Aorta (tissue), 5 donors: ENCODE results near the gene LDB1. TPM values are rescaled to one million over a fixed set of nuclear protein-coding genes. Genes with fewer than 3 reads are reported as not detected.

ENCODE experiments used
- ATAC-seq: fragments of 200-7000 bp; cut with Tn5 transposase; one replicate; pipeline ENCODE4 v1.9.1; 2022; ENCODE audit warnings: moderate library complexity; ENCODE audit not compliant: low FRiP score
- DNase-seq, 2 donors: peaks; one replicate each; pipeline ENCODE4 v3.0.0-alpha.2; 2020
- H3K27ac ChIP-seq, 2 donors: one replicate each; pipeline ENCODE4 v1.5.1; 2013; ENCODE audit warnings: low read length in 2 of 2, mild to moderate bottlenecking in 2 of 2, moderate library complexity in 2 of 2, control low read depth in 1 of 2, inconsistent platforms in 1 of 2, low read depth in 1 of 2
- H3K27me3 ChIP-seq, 2 donors: one replicate each; pipeline ENCODE4 v1.6.1; 2013; ENCODE audit warnings: control low read depth in 1 of 2, low read length in 1 of 2, mild to moderate bottlenecking in 1 of 2, moderate library complexity in 1 of 2; ENCODE audit not compliant: insufficient read depth in 2 of 2, control insufficient read depth in 1 of 2
- H3K36me3 ChIP-seq, 2 donors: one replicate each; pipeline ENCODE4 v1.6.1; 2013; ENCODE audit warnings: control low read depth in 1 of 2, low read length in 1 of 2, mild to moderate bottlenecking in 1 of 2; ENCODE audit not compliant: insufficient read depth in 2 of 2, control insufficient read depth in 1 of 2
- H3K4me1 ChIP-seq, 2 donors: one replicate each; pipeline ENCODE4 v1.6.1; 2013; ENCODE audit warnings: low read length in 2 of 2, control low read depth in 1 of 2, mild to moderate bottlenecking in 1 of 2, moderate library complexity in 1 of 2; ENCODE audit not compliant: insufficient read depth in 2 of 2, control insufficient read depth in 1 of 2
- H3K4me3 ChIP-seq, 2 donors: one replicate each; pipeline ENCODE4 v1.5.1; 2013; ENCODE audit warnings: low read length in 2 of 2, control low read depth in 1 of 2, mild to moderate bottlenecking in 1 of 2
- H3K9me3 ChIP-seq: one replicate; pipeline ENCODE4 v1.6.1; 2013; ENCODE audit warnings: mild to moderate bottlenecking, low read length; ENCODE audit not compliant: control insufficient read depth
- WGBS, 2 donors: extraction: QIAGEN DNeasy Blood & Tissue Kit; methylation state at CpG; one replicate each; pipeline ENCODE4 v1.1.7; 2013; 5-methylcytosine and 5-hydroxymethylcytosine counted together
- intact Hi-C, 2 donors: fragments of 100-400 bp; cut with DNase I; formaldehyde crosslinking; loops; one replicate each; pipeline versions ENCODE4 v1.14.2 to v1.15.0; 2022
- polyA plus RNA-seq, 2 donors: library from polyadenylated mRNA; stranded (reverse); fragments of 200-250 nt; gene quantifications; one replicate each; pipeline ENCODE4 v1.2.3, GENCODE V29; 2013
- total RNA-seq, 2 donors: library from RNA; stranded (reverse); fragmentation: NEBNext Ultra II Directional; extraction: Animal tissue kit (Norgen Biotek cat#: 25700); gene quantifications; one replicate each; pipeline ENCODE4 v1.2.1, GENCODE V29; 2021
- donor health status: healthy with polysubstance abuse.
- donor health status: Bipolar disorder and iron deficiency.
- donor health status: DM: no; HTN: no; CAD: no.
- donor health status: DM: no; HTN: no; CAD: no.
- donor health status: DM: yes; HTN: yes; CAD: no.

The LDB1 gene
- total and polyA plus RNA-seq, 4 donors = 16.2 to 67.3 (median 42.9) TPM

- no peaks in the 10 kb centered on the region for H3K9me3 ChIP-seq
- H3K36me3 ChIP-seq = peaks cover 4 to 20% of the 10 kb centered on the region in 2 donors
- peak in 1 of 2 donors; percentile 61 for DNase-seq
- ATAC-seq = no peak
- no peaks in the 10 kb centered on the region for H3K27me3 ChIP-seq
- H3K4me1 ChIP-seq = no peaks in the 10 kb centered on the region
- no peak overlapping the region for H3K27ac ChIP-seq
- H3K4me3 ChIP-seq = no peak overlapping the region
- intact Hi-C loops = no loop called here
- WGBS, 2 donors = 86 to 90% methylated on average over 5 of the region's 5 CpGs
Measured at GRCh38 chr10:102140913-102141540, 20.9 kb upstream of the LDB1 start.

- peaks cover 4 to 20% of the 10 kb centered on the region in 2 donors for H3K36me3 ChIP-seq
- intact Hi-C loops = no loop called here
- no peaks in the 10 kb centered on the region for H3K27me3 ChIP-seq
- H3K4me1 ChIP-seq = no peaks in the 10 kb centered on the region
- H3K4me3 ChIP-seq = no peak overlapping the region
- DNase-seq (peak; percentile 12 to 47), ATAC-seq (no peak)
- WGBS, 2 donors = 86 to 87% methylated on average over 4 of the region's 4 CpGs
- no peaks in the 10 kb centered on the region for H3K9me3 ChIP-seq
- H3K27ac ChIP-seq = no peak overlapping the region
Measured at GRCh38 chr10:102140218-102140617, 20.1 kb upstream of the LDB1 start.

- intact Hi-C loops = no loop called here
- Histone ChIP-seq H3K27ac (no peak overlapping the region), H3K36me3 (peaks cover 4 to 20% of the 10 kb centered on the region in 2 donors), H3K9me3 (no peaks in the 10 kb centered on the region), H3K4me3 (no peak overlapping the region), H3K27me3 (no peaks in the 10 kb centered on the region), H3K4me1 (no peaks in the 10 kb centered on the region)
- ATAC-seq (peak; percentile 14), DNase-seq (peak in 1 of 2 donors; percentile 43)
- WGBS, 2 donors = 91 to 93% methylated on average over 15 of the region's 15 CpGs
Measured at GRCh38 chr10:102139281-102140110, 19.3 kb upstream of the LDB1 start.

GRCh38 chr10:102135956-102136526 is 15.9 kb upstream of the LDB1 start:
- H3K27ac ChIP-seq = no peak overlapping the region
- 74 to 75% methylated on average over 7 of the region's 7 CpGs for WGBS, 2 donors
- H3K36me3 ChIP-seq = peaks cover 4 to 17% of the 10 kb centered on the region in 2 donors
- H3K4me3 ChIP-seq = no peak overlapping the region
- H3K4me1 ChIP-seq = no peaks in the 10 kb centered on the region
- no peak for ATAC-seq
- no peak for DNase-seq
- no peaks in the 10 kb centered on the region for H3K27me3 ChIP-seq
- intact Hi-C loops = no loop called here
- H3K9me3 ChIP-seq = no peaks in the 10 kb centered on the region

GRCh38 chr10:102134416-102134815 is 14.2 kb upstream of the LDB1 start:
- Histone ChIP-seq H3K4me1 (no peaks in the 10 kb centered on the region), H3K27ac (no peak overlapping the region), H3K4me3 (peak overlapping the region in 1 of 2 donors; percentile 88), H3K27me3 (no peaks in the 10 kb centered on the region), H3K36me3 (peaks cover 4 to 7% of the 10 kb centered on the region in 2 donors), H3K9me3 (no peaks in the 10 kb centered on the region)
- ATAC-seq (no peak), DNase-seq (peak in 1 of 2 donors; percentile 52)
- WGBS, 2 donors = 32 to 39% methylated on average over 2 of the region's 2 CpGs
- intact Hi-C loops = no loop called here

GRCh38 chr10:102133373-102134195 is 13.4 kb upstream of the LDB1 start:
- Histone ChIP-seq H3K4me3 (peak overlapping the region; percentile 43 to 88), H3K4me1 (no peaks in the 10 kb centered on the region), H3K27ac (peak overlapping the region in 1 of 2 donors; percentile 53), H3K27me3 (no peaks in the 10 kb centered on the region), H3K9me3 (no peaks in the 10 kb centered on the region), H3K36me3 (peaks cover 1 to 2% of the 10 kb centered on the region in 2 donors)
- intact Hi-C loops = loop anchor here in 1 of 2 donors (1.0 kb wide), 1 partner anchor 19 kb away; the partner anchor contains the start of gene NOLC1
- DNase-seq (peak; percentile 84 to 92), ATAC-seq (peak; percentile 69)
- 0 to 1% methylated on average over 39 to 48 of the region's 48 CpGs for WGBS, 2 donors

GRCh38 chr10:102132563-102133372 is 12.6 kb upstream of the LDB1 start, which contains the start of gene PPRC1:
PPRC1 (plus strand) TSS chr10:102133040; CDS start chr10:102133069, 29 bp downstream.
- intact Hi-C loops = loop anchor here in 1 of 2 donors (1.0 kb wide), 2 partner anchors 11 to 20 kb away; partner anchors contain the start of gene NOLC1
- ATAC-seq (peak; percentile 97), DNase-seq (peak; percentile 99 to 100)
- peak within 1 kb of the TSS; percentile 43 to 88 for H3K4me3 ChIP-seq
- H3K4me1 ChIP-seq = no peaks in the 10 kb centered on the region
- no peaks in the 10 kb centered on the region for H3K9me3 ChIP-seq
- H3K27me3 ChIP-seq = no peaks in the 10 kb centered on the region
- H3K27ac ChIP-seq = peak within 1 kb of the TSS in 1 of 2 donors; percentile 53
- WGBS, 2 donors = 0% methylated on average over 55 to 64 of the region's 64 CpGs
- H3K36me3 ChIP-seq = no peaks in the 10 kb centered on the region
